HCT116 (cell line): ENCODE measurements around the gene TENT5D. TPM values are rescaled to one million over a fixed set of nuclear protein-coding genes. Genes with fewer than 3 reads are reported as not detected.
A peak's percentile ranks its signal among the peaks of the same experiment; 100 is the strongest.

ENCODE experiments used
- ATAC-seq: fragments of 200-7000 bp; cut with Tn5 transposase; 2 replicates; pipeline ENCODE4 v1.9.1; 2020; ENCODE audit warnings: mild to moderate bottlenecking, moderate library complexity
- Bru-seq: library from RNA; stranded (reverse); fragments of 400-500 nt; gene quantifications from one replicate; lab custom pipeline; 2021; lab: Mats Ljungman, UMichigan
- BruChase-seq, 2 experiments: library from RNA; stranded (reverse); fragments of 400-500 nt; gene quantifications; one replicate each; lab custom pipeline; 2021; lab: Mats Ljungman, UMichigan
- BruUV-seq: library from RNA; stranded (reverse); fragments of 400-500 nt; replicated peaks from 2 replicates; lab custom pipeline; 2021; lab: Mats Ljungman, UMichigan
- CTCF ChIA-PET: fragments of 300-600 bp; sonication (Branson Sonifier 250); formaldehyde crosslinking; loops from one replicate; lab custom pipeline; 2021; ENCODE audit warnings: antibody characterized with exemption; lab: Charles Lee
- POLR2A ChIA-PET: fragments of 300-600, 350-600 bp; sonication (Branson Sonifier 250); formaldehyde crosslinking; loops from one replicate; lab custom pipeline; 2021; ENCODE audit warnings: antibody characterized with exemption; lab: Charles Lee
- RAD21 ChIA-PET, 2 experiments: fragments of 300-600 bp; sonication (Branson Sonifier 250); formaldehyde crosslinking; loops; one replicate each; lab custom pipeline; 2023; ENCODE audit warnings: low total read pairs in 2 of 2; ENCODE audit not compliant: uncharacterized antibody in 2 of 2, unreplicated experiment in 2 of 2, low non-redundant PET in 1 of 2; lab: Charles Lee
- DNase-seq: peaks from one replicate; pipeline ENCODE4 v3.0.0-alpha.2; 2010; ENCODE audit warnings: low read depth, low spot score
- H2AFZ ChIP-seq: fragments of 200-600 bp; shearing (Covaris generic), sonication (generic); 2 replicates; pipeline ENCODE4 v1.6.1; 2017; ENCODE audit warnings: low read depth, mixed run types, mixed read lengths, antibody characterized with exemption, low read length; ENCODE audit not compliant: poor library complexity, severe bottlenecking
- H3K27ac ChIP-seq: 2 replicates; pipeline ENCODE4 v1.5.1; 2012; ENCODE audit warnings: low read depth, low read length
- H3K27me3 ChIP-seq: fragments of 200-600 bp; sonication (generic); 2 replicates; pipeline ENCODE4 v1.6.1; 2016; ENCODE audit warnings: mixed run types, low read length, mixed read lengths; ENCODE audit not compliant: insufficient read depth
- H3K36me3 ChIP-seq, 2 experiments: fragments of 200-500 bp in 1 of 2; fragments of 200-600 bp in 1 of 2; sonication (Bioruptor generic) in 1 of 2; sonication (generic) in 1 of 2; 2 replicates each; pipeline versions ENCODE4 v1.5.1 to v1.6.1; 2014 to 2016; ENCODE audit warnings: low read length in 2 of 2, inconsistent platforms in 1 of 2, mixed read lengths in 1 of 2, mixed run types in 1 of 2; ENCODE audit not compliant: insufficient read depth in 2 of 2, control insufficient read depth in 1 of 2
- H3K4me1 ChIP-seq, 2 experiments: fragments of 200-600 bp in 1 of 2; sonication (generic) in 1 of 2; 2 replicates each; pipeline versions ENCODE4 v1.5.1 to v1.6.1; 2012 to 2017; ENCODE audit warnings: low read length in 2 of 2, inconsistent platforms in 1 of 2, mild to moderate bottlenecking in 1 of 2, mixed read lengths in 1 of 2, mixed run types in 1 of 2, moderate library complexity in 1 of 2; ENCODE audit not compliant: insufficient read depth in 2 of 2, control insufficient read depth in 1 of 2
- H3K4me2 ChIP-seq: fragments of 200-600 bp; sonication (generic); 2 replicates; pipeline ENCODE4 v1.6.1; 2017; ENCODE audit warnings: mixed run types, low read length, mixed read lengths
- H3K4me3 ChIP-seq, 2 experiments: fragments of 200-600 bp in 1 of 2; sonication (generic) in 1 of 2; replicated peaks in 1 of 2; 2 replicates each; pipeline ENCODE4 v1.5.1; 2011 to 2016; ENCODE audit warnings: low read length in 2 of 2, control low read depth in 1 of 2, low read depth in 1 of 2, mild to moderate bottlenecking in 1 of 2, mixed read lengths in 1 of 2, mixed run types in 1 of 2
- H3K79me2 ChIP-seq: fragments of 200-600 bp; sonication (generic); 2 replicates; pipeline ENCODE4 v1.6.1; 2017; ENCODE audit warnings: mild to moderate bottlenecking, mixed run types, low read length, moderate library complexity, mixed read lengths; ENCODE audit not compliant: insufficient read depth
- H3K9ac ChIP-seq: fragments of 200-600 bp; sonication (generic); 2 replicates; pipeline ENCODE4 v1.6.1; 2016; ENCODE audit warnings: low read length, mixed read lengths
- H3K9me2 ChIP-seq: fragments of 200-600 bp; sonication (generic), shearing (Covaris generic); 2 replicates; pipeline ENCODE4 v1.6.1; 2017; ENCODE audit warnings: mixed run types, mild to moderate bottlenecking, moderate library complexity; ENCODE audit not compliant: insufficient read depth
- H3K9me3 ChIP-seq, 2 experiments: fragments of 200-500 bp in 1 of 2; fragments of 200-600 bp in 1 of 2; sonication (Bioruptor generic) in 1 of 2; sonication (generic) in 1 of 2; 2 replicates each; pipeline ENCODE4 v1.6.1; 2014 to 2017; ENCODE audit warnings: low read length in 2 of 2, mixed read lengths in 2 of 2, inconsistent platforms in 1 of 2, low read depth in 1 of 2, mild to moderate bottlenecking in 1 of 2, mixed run types in 1 of 2, moderate library complexity in 1 of 2; ENCODE audit not compliant: control insufficient read depth in 1 of 2, insufficient read depth in 1 of 2
- H4K20me1 ChIP-seq: fragments of 200-600 bp; sonication (generic), shearing (Covaris generic); 2 replicates; pipeline ENCODE4 v1.6.1; 2017; ENCODE audit warnings: mixed run types, mild to moderate bottlenecking, moderate library complexity; ENCODE audit not compliant: insufficient read depth
- CBX3 ChIP-seq: IDR thresholded peaks from 2 replicates; pipeline ENCODE4 v1.6.1; 2012; ENCODE audit warnings: low read depth
- EGR1 ChIP-seq: IDR thresholded peaks from 2 replicates; pipeline ENCODE4 v1.6.1; 2012; ENCODE audit warnings: low read depth
- ELF1 ChIP-seq: IDR thresholded peaks from 2 replicates; pipeline ENCODE4 v1.6.1; 2012; ENCODE audit warnings: low read depth, borderline replicate concordance
- EZH2phosphoT487 ChIP-seq: fragments of 200-600 bp; IDR thresholded peaks from 2 replicates; pipeline ENCODE4 v1.6.1; 2018; ENCODE audit warnings: antibody characterized with exemption, borderline replicate concordance
- MAX ChIP-seq: IDR thresholded peaks from 2 replicates; pipeline ENCODE4 v1.6.1; 2012
- REST ChIP-seq: IDR thresholded peaks from 2 replicates; pipeline ENCODE4 v1.6.1; 2012; ENCODE audit warnings: low read depth
- ZBTB33 ChIP-seq: IDR thresholded peaks from 2 replicates; pipeline ENCODE4 v1.6.1; 2011; ENCODE audit warnings: mild to moderate bottlenecking, low read length, moderate library complexity; ENCODE audit not compliant: insufficient replicate concordance; ENCODE audit errors: extremely low read depth
- intact Hi-C: fragments of 100-400 bp; cut with micrococcal nuclease; formaldehyde crosslinking; loops from 2 replicates; pipeline ENCODE4 v1.10.0; 2022
- long read RNA-seq: library from polyadenylated mRNA; unstranded; transcript quantifications from one replicate; pipeline ENCODE4 v2.0.0, GENCODE V29; 2021; ENCODE audit not compliant: unreplicated experiment
- polyA plus RNA-seq: library from polyadenylated mRNA; unstranded; fragments of >200 nt; gene quantifications from 2 replicates; pipeline ENCODE4 v1.2.1, GENCODE V29; 2012; ENCODE audit warnings: missing spikeins
- total RNA-seq: library from RNA; stranded (reverse); gene quantifications from one replicate; pipeline ENCODE4 v1.2.1, GENCODE V29; 2021; ENCODE audit not compliant: unreplicated experiment
- TF ChIP-seq, protein P1 (sequence below): IDR thresholded peaks from 2 replicates; pipeline ENCODE4 v1.6.1; 2012

The TENT5D gene
- total RNA-seq (not detected), Bru-seq, nascent RNA (percentile 3 among the genes with signal in this experiment), BruChase-seq, experiment 1, labeled RNA remaining after a 6-hour chase (not detected), BruChase-seq, experiment 2, labeled RNA remaining after a 2-hour chase (percentile 2 among the genes with signal in this experiment)
- not detected in 2 replicates for polyA plus RNA-seq
- long read RNA-seq, result 0 reads

DNA sequence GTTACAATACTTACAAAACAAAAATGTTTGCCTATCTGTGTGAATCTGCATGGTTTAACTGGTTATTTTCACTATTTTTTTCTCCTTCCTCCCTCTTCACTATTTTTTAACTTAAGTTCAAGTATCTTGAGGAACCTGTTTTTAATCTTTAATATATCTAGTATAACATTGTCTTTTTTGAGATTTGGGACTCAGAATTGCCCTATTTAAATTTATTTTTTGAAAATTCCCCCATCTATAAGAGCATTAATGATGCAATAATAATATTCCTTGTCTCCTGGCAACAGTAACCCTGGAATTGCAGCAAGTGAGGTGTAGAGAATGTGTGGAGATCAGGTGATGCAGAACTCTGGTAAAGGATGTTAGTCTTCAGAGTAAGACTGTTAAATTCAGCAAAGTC, at the start of gene TENT5D:
TENT5D (plus strand) TSS at position 301 of the 400 bp plus-strand sequence. CDS start 22,093 bp downstream, outside the sequence.
- ChIA-PET CTCF (no interaction called here), RAD21 (no interaction called here)

More for the DNA sequence above, at the start of gene TENT5D:
- intact Hi-C loops, result no loop called here
- H3K4me2 ChIP-seq, result no peak within 1 kb of the TSS
- no peak within 1 kb of the TSS for H3K27ac ChIP-seq
- ATAC-seq, result no peak
- no peaks in the 10 kb centered on the region for H3K9me2 ChIP-seq
- no TSS peak for BruUV-seq
- H3K9me3 ChIP-seq, result no peaks in the 10 kb centered on the region
- H4K20me1 ChIP-seq, result no peaks in the 10 kb centered on the region
- POLR2A ChIA-PET, result no interaction called here
- H3K36me3 ChIP-seq, result no peaks in the 10 kb centered on the region
- no peak within 1 kb of the TSS for H2AFZ ChIP-seq
- TF ChIP-seq ELF1, result no peak
- no peak for TF ChIP-seq CBX3
- no peak for TF ChIP-seq ZBTB33
- TF ChIP-seq EGR1, result no peak
- no peak for TF ChIP-seq EZH2phosphoT487
- TF ChIP-seq, protein P1, sequence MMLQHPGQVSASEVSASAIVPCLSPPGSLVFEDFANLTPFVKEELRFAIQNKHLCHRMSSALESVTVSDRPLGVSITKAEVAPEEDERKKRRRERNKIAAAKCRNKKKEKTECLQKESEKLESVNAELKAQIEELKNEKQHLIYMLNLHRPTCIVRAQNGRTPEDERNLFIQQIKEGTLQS, result no peak
- TF ChIP-seq REST, result no peak
- TF ChIP-seq MAX, result no peak
- no peak for DNase-seq
- H3K4me3 ChIP-seq, result no peak within 1 kb of the TSS
- no peaks in the 10 kb centered on the region for H3K79me2 ChIP-seq
- no peaks in the 10 kb centered on the region for H3K27me3 ChIP-seq
- H3K4me1 ChIP-seq, result no peaks in the 10 kb centered on the region
- no peak within 1 kb of the TSS for H3K9ac ChIP-seq
